Thoracic aorta (tissue), 2 donors: ENCODE data around the gene DYRK3. TPM values are rescaled to one million over a fixed set of nuclear protein-coding genes. Genes with fewer than 3 reads are reported as not detected.

Source experiments
- ATAC-seq: fragments of 150-250 bp; one replicate; pipeline ENCODE4 v1.8.0; 2017; ENCODE audit warnings: low read depth; ENCODE audit not compliant: insufficient number of reproducible peaks, low FRiP score
- DNase-seq: peaks from one replicate; pipeline ENCODE4 v3.0.0-alpha.2; 2020; ENCODE audit warnings: low spot score
- H3K27ac ChIP-seq, 2 donors: fragments of 200-600 bp; sonication (generic); 1 replicate in 1 of 2; 2 replicates in 1 of 2; pipeline ENCODE4 v1.5.1; 2016; ENCODE audit warnings: mild to moderate bottlenecking in 2 of 2, moderate library complexity in 2 of 2
- H3K27me3 ChIP-seq: fragments of 200-600 bp; sonication (generic); replicated peaks from 2 replicates; pipeline ENCODE4 v1.6.0; 2016; ENCODE audit warnings: mild to moderate bottlenecking; ENCODE audit not compliant: insufficient read depth
- H3K36me3 ChIP-seq: fragments of 200-600 bp; sonication (generic); one replicate; pipeline ENCODE4 v1.5.1; 2016
- H3K4me1 ChIP-seq, 2 donors: fragments of 200-600 bp; sonication (generic); 1 replicate in 1 of 2; 2 replicates in 1 of 2; pipeline versions ENCODE4 v1.5.1 to v1.6.0; 2016; ENCODE audit warnings: low read depth in 2 of 2, mild to moderate bottlenecking in 1 of 2; ENCODE audit not compliant: control insufficient read depth in 1 of 2
- H3K4me3 ChIP-seq: fragments of 200-600 bp; sonication (generic); 2 replicates; pipeline ENCODE4 v1.5.1; 2016; ENCODE audit warnings: mild to moderate bottlenecking
- H3K9me3 ChIP-seq: fragments of 200-600 bp; sonication (generic); 2 replicates; pipeline ENCODE4 v1.5.1; 2016
- total RNA-seq, 2 donors: library from RNA; depleted of rRNA; stranded (reverse); fragments of >200 nt; gene quantifications; one replicate each; pipeline versions ENCODE4 v1.1.0 to v1.2.3, GENCODE V29; 2016
- TF ChIP-seq, protein P1 (sequence below): fragments of 200-600 bp; sonication (generic); IDR thresholded peaks from one replicate; pipeline ENCODE4 v1.5.1; 2019; ENCODE audit warnings: antibody characterized with exemption

DYRK3 gene
- total RNA-seq, 2 donors from 2014 or later: 6.8 to 11.9 TPM

GRCh38 chr1:206662396-206663092, 27.2 kb downstream of the DYRK3 start:
- Histone ChIP-seq H3K4me1 (peaks cover 8 to 12% of the 10 kb centered on the region in 2 donors), H3K27ac (no peak overlapping the region), H3K9me3 (no peaks in the 10 kb centered on the region), H3K36me3 (no peaks in the 10 kb centered on the region), H3K27me3 (no peaks in the 10 kb centered on the region), H3K4me3 (no peak overlapping the region)
- TF ChIP-seq, protein P1, sequence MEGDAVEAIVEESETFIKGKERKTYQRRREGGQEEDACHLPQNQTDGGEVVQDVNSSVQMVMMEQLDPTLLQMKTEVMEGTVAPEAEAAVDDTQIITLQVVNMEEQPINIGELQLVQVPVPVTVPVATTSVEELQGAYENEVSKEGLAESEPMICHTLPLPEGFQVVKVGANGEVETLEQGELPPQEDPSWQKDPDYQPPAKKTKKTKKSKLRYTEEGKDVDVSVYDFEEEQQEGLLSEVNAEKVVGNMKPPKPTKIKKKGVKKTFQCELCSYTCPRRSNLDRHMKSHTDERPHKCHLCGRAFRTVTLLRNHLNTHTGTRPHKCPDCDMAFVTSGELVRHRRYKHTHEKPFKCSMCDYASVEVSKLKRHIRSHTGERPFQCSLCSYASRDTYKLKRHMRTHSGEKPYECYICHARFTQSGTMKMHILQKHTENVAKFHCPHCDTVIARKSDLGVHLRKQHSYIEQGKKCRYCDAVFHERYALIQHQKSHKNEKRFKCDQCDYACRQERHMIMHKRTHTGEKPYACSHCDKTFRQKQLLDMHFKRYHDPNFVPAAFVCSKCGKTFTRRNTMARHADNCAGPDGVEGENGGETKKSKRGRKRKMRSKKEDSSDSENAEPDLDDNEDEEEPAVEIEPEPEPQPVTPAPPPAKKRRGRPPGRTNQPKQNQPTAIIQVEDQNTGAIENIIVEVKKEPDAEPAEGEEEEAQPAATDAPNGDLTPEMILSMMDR: no peak
- ATAC-seq (no peak), DNase-seq (no peak)

GRCh38 chr1:206663362-206663761, 28.0 kb downstream of the DYRK3 start:
- Histone ChIP-seq H3K27ac (no peak overlapping the region), H3K36me3 (no peaks in the 10 kb centered on the region), H3K4me3 (no peak overlapping the region), H3K9me3 (no peaks in the 10 kb centered on the region), H3K4me1 (peaks cover 8 to 12% of the 10 kb centered on the region in 2 donors), H3K27me3 (no peaks in the 10 kb centered on the region)
- TF ChIP-seq, protein P1: no peak
- no peak for ATAC-seq
- no peak for DNase-seq

- Histone ChIP-seq H3K9me3 (no peaks in the 10 kb centered on the region), H3K36me3 (no peaks in the 10 kb centered on the region), H3K4me1 (peaks cover 8 to 12% of the 10 kb centered on the region in 2 donors), H3K27me3 (no peaks in the 10 kb centered on the region), H3K4me3 (peak overlapping the region; percentile 55), H3K27ac (no peak overlapping the region)
- TF ChIP-seq, protein P1: peak; percentile 90
- ATAC-seq (peak; percentile 51), DNase-seq (no peak)
Measured at GRCh38 chr1:206663832-206664652, 28.7 kb downstream of the DYRK3 start.

- H3K4me1 ChIP-seq: peaks cover 8 to 12% of the 10 kb centered on the region in 2 donors
- DNase-seq (no peak), ATAC-seq (no peak)
- no peaks in the 10 kb centered on the region for H3K9me3 ChIP-seq
- no peaks in the 10 kb centered on the region for H3K27me3 ChIP-seq
- H3K36me3 ChIP-seq: no peaks in the 10 kb centered on the region
- TF ChIP-seq, protein P1: no peak
- H3K27ac ChIP-seq: no peak overlapping the region
- no peak overlapping the region for H3K4me3 ChIP-seq
Measured at GRCh38 chr1:206664740-206665139, 29.4 kb downstream of the DYRK3 start.

DNA sequence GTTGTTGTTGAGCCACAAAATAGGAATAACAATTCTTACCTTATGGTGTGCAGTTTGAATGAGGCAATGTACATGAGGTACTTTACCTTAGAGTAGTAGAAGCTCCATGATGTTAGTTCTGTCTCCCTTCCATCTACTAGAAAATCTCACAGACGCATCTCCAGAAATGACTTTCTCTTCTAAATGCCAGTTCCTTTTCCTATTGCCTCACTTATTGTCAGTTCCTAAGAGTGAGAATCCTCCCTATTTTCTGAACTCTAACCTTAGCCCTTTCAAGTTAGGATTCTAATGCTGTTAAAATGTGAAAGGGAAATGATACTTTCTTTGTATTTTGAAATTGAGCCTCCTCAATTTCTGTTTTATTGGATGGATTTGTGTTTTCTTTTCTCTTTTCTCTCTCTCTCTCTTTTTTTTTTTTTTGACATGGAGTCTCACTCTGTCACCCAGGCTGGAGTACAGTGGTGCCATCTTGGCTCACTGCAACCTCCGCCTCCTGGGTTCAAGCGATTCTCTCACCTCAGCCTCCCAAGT, 30.8 kb downstream of the DYRK3 start:
- DNase-seq (no peak), ATAC-seq (no peak)
- Histone ChIP-seq H3K27ac (no peak overlapping the region), H3K36me3 (no peaks in the 10 kb centered on the region), H3K4me3 (no peak overlapping the region), H3K9me3 (no peaks in the 10 kb centered on the region), H3K4me1 (peaks cover 8 to 12% of the 10 kb centered on the region in 2 donors), H3K27me3 (no peaks in the 10 kb centered on the region)
- TF ChIP-seq, protein P1: no peak
